Activated CD8-positive, alpha-beta memory T cell treated with anti-CD3 and anti-CD28 coated beads, Interleukin-2, amount 50 U/mL, for 1 hour (primary cell): ENCODE results near the gene MS4A7.

Source experiments
- DNase-seq: peaks from one replicate; pipeline ENCODE4 v3.0.0-alpha.2; 2020; ENCODE audit errors: extremely low read depth

MS4A7 gene

GRCh38 chr11:60370811-60371298 lies 7.5 kb upstream of the MS4A7 start:
- DNase-seq, result no peak

- DNase-seq, result no peak
Measured at GRCh38 chr11:60371386-60371785, 6.9 kb upstream of the MS4A7 start.

GRCh38 chr11:60371854-60372253 lies 6.5 kb upstream of the MS4A7 start:
- DNase-seq, result no peak

DNA sequence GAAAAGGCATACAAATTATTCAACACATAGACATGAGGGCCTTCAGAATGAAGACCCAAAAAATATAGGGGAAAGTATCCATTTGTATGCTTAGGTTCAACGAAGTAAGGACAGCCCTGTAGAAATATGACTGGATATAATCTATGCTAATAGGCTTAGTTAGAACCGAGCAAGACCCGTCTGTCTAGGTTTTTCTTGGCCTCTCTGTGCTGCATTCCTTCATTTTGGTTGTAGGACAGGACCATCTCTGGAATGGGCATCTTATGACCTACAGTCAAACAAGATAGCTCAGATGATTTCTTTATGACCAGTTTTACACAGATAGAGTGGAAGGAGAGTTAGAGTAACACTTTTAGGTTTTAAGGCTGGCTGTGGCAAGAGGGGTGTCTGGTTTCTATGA lies 5.6 kb upstream of the MS4A7 start:
- no peak for DNase-seq

- DNase-seq, result no peak
Measured at GRCh38 chr11:60375316-60375715, 3.0 kb upstream of the MS4A7 start.

DNA sequence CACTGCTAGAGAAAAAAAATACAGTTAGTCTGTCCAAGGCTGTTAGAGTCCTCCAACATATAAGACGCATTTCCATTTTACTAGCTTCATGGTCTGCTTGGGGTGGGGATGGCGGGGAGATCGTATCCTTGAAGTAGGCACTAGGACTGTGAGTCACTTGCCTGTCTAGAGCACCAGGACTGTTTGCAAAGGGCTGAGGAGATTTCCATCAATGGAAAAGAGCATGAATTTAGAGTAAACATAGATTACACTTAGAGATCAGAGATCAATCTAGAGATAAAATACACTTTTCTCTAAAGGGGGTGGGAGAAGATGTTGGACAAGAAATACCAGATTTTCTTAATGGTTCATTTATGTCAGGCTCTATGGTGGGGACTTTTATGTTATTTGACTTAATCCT lies 1.7 kb upstream of the MS4A7 start:
- DNase-seq, result no peak

- DNase-seq, result no peak
Measured at GRCh38 chr11:60377401-60378136, 763 bp upstream of the MS4A7 start.

- no peak for DNase-seq
Measured at GRCh38 chr11:60389279-60389910, 11.1 kb downstream of the MS4A7 start.

- no peak for DNase-seq
Measured at GRCh38 chr11:60390419-60390818, 12.1 kb downstream of the MS4A7 start.

DNA sequence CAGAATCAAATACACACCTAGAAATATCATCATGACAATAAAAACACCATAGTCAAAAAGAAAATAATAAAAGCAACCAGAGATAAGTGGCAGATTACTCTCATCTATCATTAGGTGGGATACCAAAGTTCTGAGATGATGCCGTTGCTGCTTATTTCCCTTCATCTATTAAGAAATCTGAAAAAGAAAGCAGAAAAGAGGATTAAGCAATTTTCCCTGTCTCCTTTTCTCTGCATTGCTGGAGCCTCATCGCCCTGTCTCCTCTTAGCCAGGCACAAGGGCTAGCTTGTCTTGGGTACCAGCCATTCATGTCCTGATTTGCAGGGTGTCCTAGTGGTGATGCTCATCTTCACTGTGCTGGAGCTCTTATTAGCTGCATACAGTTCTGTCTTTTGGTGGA lies 14.0 kb downstream of the MS4A7 start:
- DNase-seq, result no peak

- DNase-seq, result no peak
Measured at GRCh38 chr11:60393016-60393415, 14.7 kb downstream of the MS4A7 start.

GRCh38 chr11:60394666-60395380 lies 16.5 kb downstream of the MS4A7 start:
- no peak for DNase-seq

- DNase-seq, result no peak
Measured at GRCh38 chr11:60396382-60396781, 18.1 kb downstream of the MS4A7 start, which contains the start of gene MS4A14. MS4A14 (plus strand) TSS chr11:60396459; CDS start chr11:60396579, 120 bp downstream.

- no peak for DNase-seq
Measured at GRCh38 chr11:60396799-60397198, 18.5 kb downstream of the MS4A7 start.

- no peak for DNase-seq
Measured at GRCh38 chr11:60420015-60420414, 41.7 kb downstream of the MS4A7 start.

DNA sequence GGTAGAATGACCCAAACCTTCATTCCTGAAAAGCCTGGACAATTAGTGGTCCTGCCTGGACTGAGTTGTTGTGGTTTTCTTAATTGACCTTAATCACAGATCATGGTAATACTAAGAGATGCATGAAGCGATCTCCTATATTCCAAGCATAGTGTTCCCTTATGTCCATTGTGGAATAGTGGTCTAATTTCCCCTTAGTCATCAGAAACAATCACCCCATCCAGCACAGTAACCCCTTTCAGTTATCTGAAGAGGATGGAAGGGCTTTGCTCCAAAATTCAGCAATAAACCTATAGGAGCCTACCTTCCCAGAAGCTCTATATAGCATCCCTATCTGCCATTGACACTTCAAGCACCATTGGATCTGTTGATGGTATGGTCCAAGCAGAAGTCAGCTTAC lies 44.3 kb downstream of the MS4A7 start:
- no peak for DNase-seq

DNA sequence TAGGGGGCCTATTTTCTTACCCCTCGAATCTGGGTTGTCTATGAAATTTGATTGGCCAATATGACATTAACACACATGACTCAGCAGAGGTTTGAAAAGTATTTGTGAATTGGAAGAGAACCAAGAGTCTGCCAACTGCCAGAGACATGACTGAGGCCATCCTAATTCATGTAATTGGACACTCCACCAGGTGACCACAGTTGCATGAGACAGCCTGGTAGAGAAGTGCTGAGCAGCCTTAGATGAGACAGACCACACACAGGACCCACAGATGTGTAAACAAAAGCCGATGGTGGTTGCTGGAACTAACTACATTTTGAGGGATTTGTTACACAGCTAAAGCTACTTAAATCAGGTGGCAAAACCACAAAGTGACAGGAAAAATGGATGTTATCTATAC lies 50.2 kb downstream of the MS4A7 start:
- no peak for DNase-seq

GRCh38 chr11:60429272-60429671 lies 50.9 kb downstream of the MS4A7 start, which contains the start of gene MS4A5:
MS4A5 (plus strand) TSS chr11:60429572; CDS start chr11:60429675, 103 bp downstream.
- no peak for DNase-seq

DNA sequence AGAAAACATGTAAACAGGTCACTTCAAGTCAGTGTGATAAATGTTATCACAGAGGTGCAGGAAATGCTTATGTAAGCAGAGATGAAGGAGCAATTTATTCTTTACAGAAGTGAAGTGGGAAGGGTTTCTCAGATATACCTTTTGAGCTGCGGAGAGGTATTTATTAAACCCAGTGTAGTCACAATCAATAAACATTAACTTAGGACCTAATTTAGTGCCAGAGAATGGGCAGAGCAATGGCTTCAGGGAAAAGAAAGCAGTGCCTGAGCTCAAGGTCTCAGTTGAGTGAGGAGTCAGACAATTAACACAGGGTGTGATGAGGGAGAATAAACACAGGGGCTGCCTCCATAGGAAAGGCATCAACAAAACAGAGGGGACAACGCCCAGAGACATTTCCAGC lies 52.9 kb downstream of the MS4A7 start:
- no peak for DNase-seq

- no peak for DNase-seq
Measured at GRCh38 chr11:60433401-60433800, 55.1 kb downstream of the MS4A7 start.
